Stimulated activated memory B cell treated with anti-CD40 and anti-IgM and Interleukin-4, amounts not matched to agents 10 μg/mL and 1 μg/mL and 100 μg/mL, for 72 hours (primary cell): Measurements from ENCODE around the gene C1QTNF6.

Source experiments
- ATAC-seq: fragments of 150-1000 bp; cut with Tn5 transposase; 2 replicates; pipeline ENCODE4 v1.10.0; 2021
- H3K27ac Mint-ChIP-seq: one replicate; pipeline ENCODE4 v1.8.0; 2022; ENCODE audit warnings: mild to moderate bottlenecking, mixed read lengths
- H3K27me3 Mint-ChIP-seq: one replicate; pipeline ENCODE4 v1.8.0; 2022; ENCODE audit warnings: mixed read lengths
- H3K36me3 Mint-ChIP-seq: one replicate; pipeline ENCODE4 v1.8.0; 2022; ENCODE audit warnings: mixed read lengths
- H3K4me1 Mint-ChIP-seq: one replicate; pipeline ENCODE4 v1.8.0; 2022; ENCODE audit warnings: mixed read lengths
- H3K4me3 Mint-ChIP-seq: one replicate; pipeline ENCODE4 v1.8.0; 2022; ENCODE audit warnings: mild to moderate bottlenecking, moderate library complexity, mixed read lengths
- H3K9me3 Mint-ChIP-seq: one replicate; pipeline ENCODE4 v1.8.0; 2022; ENCODE audit warnings: mixed read lengths

Gene C1QTNF6

GRCh38 chr22:37228106-37229011, 40.3 kb upstream of the C1QTNF6 start:
- peaks cover 68% of the 10 kb centered on the region for H3K36me3 Mint-ChIP-seq
- H3K9me3 Mint-ChIP-seq = no peaks in the 10 kb centered on the region
- ATAC-seq = no peak
- peak overlapping the region; percentile 68 for H3K4me3 Mint-ChIP-seq
- H3K27me3 Mint-ChIP-seq = no peaks in the 10 kb centered on the region
- H3K27ac Mint-ChIP-seq = peak overlapping the region; percentile 97
- H3K4me1 Mint-ChIP-seq = peaks cover 92% of the 10 kb centered on the region

- no peak overlapping the region for H3K4me3 Mint-ChIP-seq
- H3K4me1 Mint-ChIP-seq = peaks cover 92% of the 10 kb centered on the region
- H3K9me3 Mint-ChIP-seq = peaks cover under 1% of the 10 kb centered on the region
- no peaks in the 10 kb centered on the region for H3K27me3 Mint-ChIP-seq
- H3K27ac Mint-ChIP-seq = peak overlapping the region; percentile 69
- H3K36me3 Mint-ChIP-seq = peaks cover 66% of the 10 kb centered on the region
- no peak for ATAC-seq
Observed at GRCh38 chr22:37226514-37226913, 38.5 kb upstream of the C1QTNF6 start.

GRCh38 chr22:37226087-37226486, 38.0 kb upstream of the C1QTNF6 start:
- no peak for ATAC-seq
- H3K4me1 Mint-ChIP-seq = peaks cover 92% of the 10 kb centered on the region
- no peak overlapping the region for H3K4me3 Mint-ChIP-seq
- no peaks in the 10 kb centered on the region for H3K27me3 Mint-ChIP-seq
- H3K9me3 Mint-ChIP-seq = peaks cover 4% of the 10 kb centered on the region
- peaks cover 66% of the 10 kb centered on the region for H3K36me3 Mint-ChIP-seq
- H3K27ac Mint-ChIP-seq = peak overlapping the region; percentile 69

GRCh38 chr22:37225481-37225880, 37.4 kb upstream of the C1QTNF6 start:
- peak overlapping the region; percentile 69 for H3K27ac Mint-ChIP-seq
- H3K9me3 Mint-ChIP-seq = peaks cover 8% of the 10 kb centered on the region
- H3K4me1 Mint-ChIP-seq = peaks cover 92% of the 10 kb centered on the region
- H3K4me3 Mint-ChIP-seq = no peak overlapping the region
- ATAC-seq = no peak
- H3K27me3 Mint-ChIP-seq = no peaks in the 10 kb centered on the region
- H3K36me3 Mint-ChIP-seq = peaks cover 65% of the 10 kb centered on the region

- Mint-ChIP-seq H3K36me3 (peaks cover 64% of the 10 kb centered on the region), H3K4me1 (peaks cover 92% of the 10 kb centered on the region), H3K27me3 (no peaks in the 10 kb centered on the region), H3K4me3 (no peak overlapping the region), H3K27ac (peak overlapping the region; percentile 69), H3K9me3 (peaks cover 8% of the 10 kb centered on the region)
- ATAC-seq = no peak
Observed at GRCh38 chr22:37224757-37225420, 36.8 kb upstream of the C1QTNF6 start.

- peak; percentile 77 for ATAC-seq
- H3K4me1 Mint-ChIP-seq = peaks cover 92% of the 10 kb centered on the region
- H3K9me3 Mint-ChIP-seq = peaks cover 8% of the 10 kb centered on the region
- peak overlapping the region; percentile 69 for H3K27ac Mint-ChIP-seq
- no peaks in the 10 kb centered on the region for H3K27me3 Mint-ChIP-seq
- H3K36me3 Mint-ChIP-seq = peaks cover 59% of the 10 kb centered on the region
- H3K4me3 Mint-ChIP-seq = peak overlapping the region; percentile 35
Observed at GRCh38 chr22:37223965-37224551, 36.0 kb upstream of the C1QTNF6 start.

- peaks cover 92% of the 10 kb centered on the region for H3K4me1 Mint-ChIP-seq
- ATAC-seq = no peak
Observed at GRCh38 chr22:37222440-37222971, 34.5 kb upstream of the C1QTNF6 start.

GRCh38 chr22:37221424-37222333, 33.6 kb upstream of the C1QTNF6 start:
- Mint-ChIP-seq H3K4me1 (peaks cover 96% of the 10 kb centered on the region), H3K27me3 (no peaks in the 10 kb centered on the region), H3K36me3 (peaks cover 50% of the 10 kb centered on the region), H3K27ac (peak overlapping the region; percentile 69), H3K4me3 (no peak overlapping the region), H3K9me3 (peaks cover 8% of the 10 kb centered on the region)
- ATAC-seq = no peak

More at GRCh38 chr22:37222440-37222971, 34.5 kb upstream of the C1QTNF6 start:
- H3K4me3 Mint-ChIP-seq = peak overlapping the region; percentile 13
- peaks cover 51% of the 10 kb centered on the region for H3K36me3 Mint-ChIP-seq
- peaks cover 8% of the 10 kb centered on the region for H3K9me3 Mint-ChIP-seq
- peak overlapping the region; percentile 69 for H3K27ac Mint-ChIP-seq
- H3K27me3 Mint-ChIP-seq = no peaks in the 10 kb centered on the region

GRCh38 chr22:37220543-37220981, 32.5 kb upstream of the C1QTNF6 start:
- Mint-ChIP-seq H3K4me3 (peak overlapping the region; percentile 39), H3K27me3 (no peaks in the 10 kb centered on the region), H3K4me1 (peaks cover 93% of the 10 kb centered on the region), H3K27ac (peak overlapping the region; percentile 69), H3K36me3 (peaks cover 38% of the 10 kb centered on the region), H3K9me3 (peaks cover 8% of the 10 kb centered on the region)
- ATAC-seq = no peak

- peak overlapping the region; percentile 61 for H3K4me3 Mint-ChIP-seq
- H3K4me1 Mint-ChIP-seq = peaks cover 83% of the 10 kb centered on the region
- H3K27ac Mint-ChIP-seq = peak overlapping the region; percentile 69
- H3K36me3 Mint-ChIP-seq = peaks cover 28% of the 10 kb centered on the region
- H3K27me3 Mint-ChIP-seq = no peaks in the 10 kb centered on the region
- H3K9me3 Mint-ChIP-seq = peaks cover 8% of the 10 kb centered on the region
- no peak for ATAC-seq
Observed at GRCh38 chr22:37219533-37219932, 31.5 kb upstream of the C1QTNF6 start.

GRCh38 chr22:37218771-37219411, 30.8 kb upstream of the C1QTNF6 start:
- peaks cover 8% of the 10 kb centered on the region for H3K9me3 Mint-ChIP-seq
- peaks cover 77% of the 10 kb centered on the region for H3K4me1 Mint-ChIP-seq
- peak overlapping the region; percentile 61 for H3K4me3 Mint-ChIP-seq
- ATAC-seq = peak; percentile 97
- H3K27ac Mint-ChIP-seq = peak overlapping the region; percentile 69
- peaks cover 22% of the 10 kb centered on the region for H3K36me3 Mint-ChIP-seq
- H3K27me3 Mint-ChIP-seq = no peaks in the 10 kb centered on the region

GRCh38 chr22:37218399-37218770, 30.3 kb upstream of the C1QTNF6 start:
- peaks cover 72% of the 10 kb centered on the region for H3K4me1 Mint-ChIP-seq
- peak; percentile 46 for ATAC-seq
- H3K4me3 Mint-ChIP-seq = peak overlapping the region; percentile 61
- H3K36me3 Mint-ChIP-seq = peaks cover 17% of the 10 kb centered on the region
- H3K27ac Mint-ChIP-seq = peak overlapping the region; percentile 69
- H3K9me3 Mint-ChIP-seq = peaks cover 8% of the 10 kb centered on the region
- H3K27me3 Mint-ChIP-seq = no peaks in the 10 kb centered on the region

- peaks cover 4% of the 10 kb centered on the region for H3K36me3 Mint-ChIP-seq
- no peaks in the 10 kb centered on the region for H3K27me3 Mint-ChIP-seq
- peak overlapping the region; percentile 26 for H3K27ac Mint-ChIP-seq
- peaks cover 3% of the 10 kb centered on the region for H3K9me3 Mint-ChIP-seq
- H3K4me3 Mint-ChIP-seq = no peak overlapping the region
- H3K4me1 Mint-ChIP-seq = peaks cover 55% of the 10 kb centered on the region
- ATAC-seq = no peak
Observed at GRCh38 chr22:37215890-37216289, 27.8 kb upstream of the C1QTNF6 start.

- H3K36me3 Mint-ChIP-seq = no peaks in the 10 kb centered on the region
- no peak overlapping the region for H3K4me3 Mint-ChIP-seq
- H3K9me3 Mint-ChIP-seq = no peaks in the 10 kb centered on the region
- peak overlapping the region; percentile 41 for H3K27ac Mint-ChIP-seq
- no peaks in the 10 kb centered on the region for H3K27me3 Mint-ChIP-seq
- peaks cover 44% of the 10 kb centered on the region for H3K4me1 Mint-ChIP-seq
- no peak for ATAC-seq
Observed at GRCh38 chr22:37214731-37215030, 26.6 kb upstream of the C1QTNF6 start.
